ENCODE data around the gene CHMP4B.

DNA sequence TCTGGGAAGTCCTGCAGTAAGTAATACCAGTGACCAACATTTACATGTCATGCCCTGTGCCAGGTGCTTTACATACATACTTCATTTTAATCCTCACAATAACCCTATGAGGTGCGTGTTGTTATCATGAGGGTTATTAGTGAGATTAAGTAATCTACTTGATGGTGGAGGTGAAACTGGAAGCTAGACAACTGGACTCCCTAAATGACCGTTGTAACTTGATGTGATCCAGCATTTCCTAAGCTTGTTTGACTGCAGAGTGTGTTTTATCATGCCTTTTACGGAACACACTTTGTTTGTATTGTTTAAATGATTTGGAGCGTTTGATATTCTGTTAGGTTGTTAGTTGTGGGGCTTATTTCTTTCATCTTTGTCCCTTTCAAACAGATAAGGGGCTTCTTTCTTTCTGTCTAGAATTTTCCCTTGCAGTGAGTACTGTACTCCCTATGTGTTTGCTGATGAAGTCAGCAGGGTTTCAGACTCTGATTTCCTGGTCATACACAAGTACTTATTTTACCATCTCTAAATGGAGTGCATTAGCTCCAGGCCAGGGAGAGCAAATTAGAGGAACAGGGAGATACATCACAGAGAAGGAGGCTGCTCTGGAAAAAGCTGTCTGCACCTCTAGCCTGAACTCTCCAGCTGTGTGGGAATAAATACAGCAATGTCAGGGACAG lies 29.7 kb downstream of the CHMP4B start:
- TF ChIP-seq, protein P1, sequence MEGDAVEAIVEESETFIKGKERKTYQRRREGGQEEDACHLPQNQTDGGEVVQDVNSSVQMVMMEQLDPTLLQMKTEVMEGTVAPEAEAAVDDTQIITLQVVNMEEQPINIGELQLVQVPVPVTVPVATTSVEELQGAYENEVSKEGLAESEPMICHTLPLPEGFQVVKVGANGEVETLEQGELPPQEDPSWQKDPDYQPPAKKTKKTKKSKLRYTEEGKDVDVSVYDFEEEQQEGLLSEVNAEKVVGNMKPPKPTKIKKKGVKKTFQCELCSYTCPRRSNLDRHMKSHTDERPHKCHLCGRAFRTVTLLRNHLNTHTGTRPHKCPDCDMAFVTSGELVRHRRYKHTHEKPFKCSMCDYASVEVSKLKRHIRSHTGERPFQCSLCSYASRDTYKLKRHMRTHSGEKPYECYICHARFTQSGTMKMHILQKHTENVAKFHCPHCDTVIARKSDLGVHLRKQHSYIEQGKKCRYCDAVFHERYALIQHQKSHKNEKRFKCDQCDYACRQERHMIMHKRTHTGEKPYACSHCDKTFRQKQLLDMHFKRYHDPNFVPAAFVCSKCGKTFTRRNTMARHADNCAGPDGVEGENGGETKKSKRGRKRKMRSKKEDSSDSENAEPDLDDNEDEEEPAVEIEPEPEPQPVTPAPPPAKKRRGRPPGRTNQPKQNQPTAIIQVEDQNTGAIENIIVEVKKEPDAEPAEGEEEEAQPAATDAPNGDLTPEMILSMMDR (IDR thresholded peaks at IDR 0.05), result no peak
- TF ChIP-seq POLR2A (IDR thresholded peaks at IDR 0.05) (no peak), POLR2AphosphoS5 (IDR thresholded peaks at IDR 0.05) (no peak), EP300 (IDR thresholded peaks at IDR 0.05) (no peak)
